HG02623 (cell line): Measurements from ENCODE around the gene DHRS9.
"Not testable (repeated sequence)": the region's sequence is repeated elsewhere in the genome, so short reads cannot be mapped to it uniquely, and the experiment has no call there.

Experiments used
- ATAC-seq: cut with Tn5 transposase; IDR thresholded peaks from one replicate; pipeline ENCODE4 v1.9.1; 2021; ENCODE audit warnings: moderate library complexity; ENCODE audit not compliant: unreplicated experiment

The DHRS9 gene

GRCh38 chr2:169069341-169069740 is at the start of gene DHRS9:
Gene DHRS9, plus strand, starts transcription at chr2:169069563. Its CDS starts 12,019 bp downstream, at chr2:169081582.
- no peak for ATAC-seq

DNA sequence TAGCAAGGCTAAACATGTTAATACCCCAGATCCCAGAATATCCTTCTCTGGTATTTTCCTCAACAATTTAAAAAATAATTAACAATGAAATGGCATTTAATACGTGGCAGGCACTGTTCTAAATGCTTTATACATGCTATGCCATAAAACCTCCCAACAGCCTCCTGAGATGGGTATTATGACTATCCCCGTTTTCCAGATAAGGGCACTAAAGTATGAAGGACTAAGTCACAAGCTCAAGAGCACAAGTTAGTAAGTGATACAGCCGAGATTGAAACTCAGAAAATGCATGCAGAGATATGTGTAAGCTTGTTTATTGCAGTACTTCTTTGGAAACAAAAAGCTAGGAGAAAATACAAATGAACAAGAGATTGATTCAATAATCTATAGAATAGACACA is 46.2 kb upstream of the DHRS9 start:
- no peak for ATAC-seq

DNA sequence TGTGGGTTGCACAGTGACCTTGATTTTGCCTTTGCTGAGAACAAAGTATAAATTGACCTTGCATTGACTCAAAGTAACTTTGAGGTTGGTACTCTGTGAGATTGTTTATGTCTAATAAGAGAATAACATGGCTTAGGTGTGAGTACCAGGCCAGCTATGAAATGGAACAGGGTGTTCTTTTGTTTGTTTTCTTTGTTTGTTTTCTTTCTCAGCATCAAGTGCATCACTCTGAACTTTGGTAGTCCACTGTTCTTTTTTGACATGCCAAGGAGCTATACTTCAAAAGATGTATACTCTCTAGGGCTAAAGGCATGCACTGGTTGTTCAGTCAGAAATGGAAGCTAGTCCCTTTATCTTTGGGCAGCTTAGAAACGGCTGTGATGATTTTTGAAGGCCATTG is 43.3 kb upstream of the DHRS9 start:
- ATAC-seq, result no peak

DNA sequence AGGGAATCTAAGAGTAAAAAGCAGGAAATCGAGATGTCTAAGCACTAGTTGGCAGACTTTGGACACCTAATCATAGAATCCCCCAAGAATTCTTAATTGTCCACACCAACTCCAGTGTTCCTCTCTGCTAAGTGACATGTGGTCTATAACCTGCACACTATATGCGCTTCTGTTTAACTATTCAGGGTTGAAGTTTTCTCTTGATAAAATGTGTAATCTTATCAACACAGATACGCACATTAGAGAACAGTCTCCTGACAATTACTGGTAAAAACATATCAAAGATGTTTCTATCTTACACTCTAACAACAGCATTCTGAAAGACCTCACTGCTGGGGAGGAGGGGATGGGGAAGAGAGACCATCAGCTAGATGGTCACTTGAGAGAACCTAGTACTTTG is 42.1 kb upstream of the DHRS9 start:
- ATAC-seq, result no peak

GRCh38 chr2:169029341-169029740 is 40.0 kb upstream of the DHRS9 start:
- ATAC-seq, result no peak

- ATAC-seq, result no peak
Measured at GRCh38 chr2:169031202-169031601, 38.2 kb upstream of the DHRS9 start, which contains the start of gene ABCB11. Gene ABCB11, minus strand, starts transcription at chr2:169031324. Its CDS starts 13,199 bp downstream, at chr2:169018125.

GRCh38 chr2:169034256-169034655 is 35.1 kb upstream of the DHRS9 start:
- no peak for ATAC-seq

GRCh38 chr2:169034984-169035544 is 34.3 kb upstream of the DHRS9 start:
- no peak for ATAC-seq

GRCh38 chr2:169035887-169036286 is 33.5 kb upstream of the DHRS9 start:
- ATAC-seq, result no peak

GRCh38 chr2:169036736-169037440 is 32.5 kb upstream of the DHRS9 start:
- ATAC-seq, result peak; percentile 42

DNA sequence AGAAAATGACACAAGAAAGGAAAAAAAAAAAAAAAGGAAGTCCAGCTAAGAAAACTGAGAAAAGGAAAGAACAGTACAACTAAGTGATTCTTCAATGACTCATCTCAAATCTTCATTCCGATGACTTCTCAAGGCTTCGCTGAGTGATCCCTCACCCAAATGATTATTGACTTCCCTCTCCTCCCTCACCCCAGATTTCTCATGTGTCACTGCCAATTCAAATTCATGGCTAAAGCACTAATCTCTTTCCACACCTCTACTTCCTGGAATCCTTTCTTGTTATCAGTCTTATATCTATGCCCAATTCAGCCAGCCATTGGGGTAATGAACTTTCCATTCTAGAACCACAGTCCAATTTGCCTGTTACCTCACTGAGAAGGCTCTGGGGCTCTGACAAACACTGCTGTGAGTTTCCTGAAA is 31.0 kb upstream of the DHRS9 start:
- ATAC-seq, result peak; percentile 62

GRCh38 chr2:169039702-169040101 is 29.7 kb upstream of the DHRS9 start:
- ATAC-seq, result no peak

GRCh38 chr2:169041594-169041993 is 27.8 kb upstream of the DHRS9 start:
- no peak for ATAC-seq

- ATAC-seq, result no peak
Measured at GRCh38 chr2:169042856-169043255, 26.5 kb upstream of the DHRS9 start.

- ATAC-seq, result no peak
Measured at GRCh38 chr2:169046440-169047151, 22.8 kb upstream of the DHRS9 start.

GRCh38 chr2:169047256-169048250 is 21.8 kb upstream of the DHRS9 start:
- no peak for ATAC-seq

DNA sequence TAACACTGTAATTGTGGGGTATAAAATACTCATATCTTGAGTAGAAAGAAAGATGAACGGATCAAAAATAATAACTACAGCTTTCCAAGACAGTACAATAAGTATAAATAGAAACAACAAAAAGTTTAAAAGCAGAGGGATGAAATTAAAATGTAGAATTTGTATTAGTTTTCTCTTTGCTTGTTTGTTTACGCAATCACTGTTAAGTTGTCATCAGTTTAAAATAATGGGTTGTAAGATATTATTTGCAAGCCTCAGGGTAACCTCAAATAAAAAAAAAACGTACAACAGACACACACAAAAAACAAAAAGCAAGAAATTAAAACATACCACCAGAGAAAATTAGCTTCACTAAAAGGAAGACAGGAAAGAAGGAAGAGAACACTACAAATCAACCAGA is 20.2 kb upstream of the DHRS9 start:
- no peak for ATAC-seq

- ATAC-seq, result no peak
Measured at GRCh38 chr2:169050476-169051240, 18.7 kb upstream of the DHRS9 start.

GRCh38 chr2:169054575-169054974 is 14.8 kb upstream of the DHRS9 start:
- ATAC-seq, result not testable (repeated sequence)

GRCh38 chr2:169064199-169064598 is 5.2 kb upstream of the DHRS9 start:
- ATAC-seq, result not testable (repeated sequence)
